Lung (tissue), 12 donors: ENCODE measurements around the gene NBL1. TPM values are rescaled to one million over a fixed set of nuclear protein-coding genes. Genes with fewer than 3 reads are reported as not detected.

ENCODE experiments used
- ATAC-seq: fragments of 200-7000 bp; cut with Tn5 transposase; one replicate; pipeline ENCODE4 v1.9.1; 2020; ENCODE audit warnings: moderate number of reproducible peaks; ENCODE audit not compliant: insufficient read depth, low FRiP score
- DNase-seq, 3 donors: peaks; one replicate each; pipeline ENCODE4 v3.0.0-alpha.2; 2013 to 2017
- H3K27ac ChIP-seq, 2 donors: one replicate each; pipeline ENCODE4 v1.5.1; 2013; ENCODE audit warnings: mild to moderate bottlenecking in 2 of 2, moderate library complexity in 2 of 2, control low read depth in 1 of 2, inconsistent platforms in 1 of 2, low read depth in 1 of 2, low read length in 1 of 2
- H3K27me3 ChIP-seq, 3 donors: one replicate each; pipeline ENCODE4 v1.5.1; 2013; ENCODE audit warnings: low read length in 2 of 3; ENCODE audit not compliant: control insufficient read depth in 3 of 3, insufficient read depth in 3 of 3
- H3K36me3 ChIP-seq, 4 donors: one replicate each; pipeline ENCODE4 v1.5.1; 2013; ENCODE audit warnings: low read length in 4 of 4, mild to moderate bottlenecking in 1 of 4, moderate library complexity in 1 of 4; ENCODE audit not compliant: control insufficient read depth in 4 of 4, insufficient read depth in 4 of 4
- H3K4me1 ChIP-seq, 5 donors: one replicate each; pipeline ENCODE4 v1.5.1; 2013; ENCODE audit warnings: low read length in 5 of 5, mild to moderate bottlenecking in 2 of 5, moderate library complexity in 1 of 5; ENCODE audit not compliant: control insufficient read depth in 5 of 5, insufficient read depth in 5 of 5
- H3K4me3 ChIP-seq: one replicate; pipeline ENCODE4 v1.5.1; 2013; ENCODE audit warnings: mild to moderate bottlenecking, control low read depth, moderate library complexity
- H3K9ac ChIP-seq, 2 donors: one replicate each; pipeline ENCODE4 v1.5.1; 2013; ENCODE audit warnings: low read length in 2 of 2, control low read depth in 1 of 2; ENCODE audit not compliant: insufficient read depth in 1 of 2
- H3K9me3 ChIP-seq, 4 donors: one replicate each; pipeline ENCODE4 v1.5.1; 2013; ENCODE audit warnings: low read length in 3 of 4, mild to moderate bottlenecking in 1 of 4, moderate library complexity in 1 of 4; ENCODE audit not compliant: control insufficient read depth in 4 of 4, insufficient read depth in 3 of 4
- WGBS, 2 donors: extraction: QIAGEN DNeasy Blood & Tissue Kit; methylation state at CpG; one replicate each; pipeline ENCODE4 v1.1.7; 2013; 5-methylcytosine and 5-hydroxymethylcytosine counted together
- polyA plus RNA-seq, 2 donors: library from polyadenylated mRNA; stranded (reverse); fragments of 200-250 nt; gene quantifications; one replicate each; pipeline ENCODE4 v1.2.1, GENCODE V29; 2013
- total RNA-seq, 2 donors: library from RNA; depleted of rRNA in 1 of 2; stranded (reverse); fragments of >200 nt in 1 of 2; gene quantifications; one replicate each; pipeline ENCODE4 v1.2.1, GENCODE V29; 2014 to 2021
- TF ChIP-seq, protein P1 (sequence below): IDR thresholded peaks from 2 replicates; pipeline ENCODE4 v1.5.1; 2012; ENCODE audit warnings: mild to moderate bottlenecking; ENCODE audit errors: control extremely low read depth, extremely low read depth
- donor health status: control.
- donor health status: control.
- donor health status: Bipolar disorder and iron deficiency.
- donor health status: healthy.
- donor health status: DM: yes; HTN: yes; CAD: no.

The NBL1 gene
- total and polyA plus RNA-seq, 4 donors, result 48.0 to 133 (median 104) TPM

DNA sequence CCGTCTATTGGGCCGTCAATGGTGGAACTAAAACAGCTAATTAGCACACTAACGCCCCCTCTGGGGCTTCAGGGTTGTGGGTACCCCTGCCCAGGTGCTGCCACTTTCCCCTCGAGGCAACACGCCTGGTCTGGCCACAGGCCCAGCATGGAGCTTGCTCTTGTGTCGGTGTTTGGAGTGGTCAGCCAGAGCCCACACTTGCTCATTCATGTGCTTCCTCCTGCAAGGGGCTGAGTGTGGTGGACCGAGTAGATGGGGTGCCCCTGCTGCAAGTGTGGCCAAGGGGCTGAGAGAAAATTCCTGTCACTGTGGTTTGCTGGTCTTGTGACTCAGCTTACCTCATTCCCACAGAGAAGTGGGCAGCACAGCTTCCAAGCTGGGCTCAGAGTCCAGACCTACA is 46.2 kb downstream of the NBL1 start:
- Histone ChIP-seq H3K9me3 (peaks cover 0 to 14% (median 2%) of the 10 kb centered on the region in 4 donors), H3K9ac (no peak overlapping the region), H3K4me3 (no peak overlapping the region), H3K27me3 (no peaks in the 10 kb centered on the region), H3K36me3 (peaks cover 0 to 26% (median 0%) of the 10 kb centered on the region in 4 donors), H3K4me1 (no peaks in the 10 kb centered on the region), H3K27ac (no peak overlapping the region)
- no peak for DNase-seq
- 89% methylated on average over 7 of the region's 7 CpGs for WGBS, 2 donors
- ATAC-seq, result no peak
- TF ChIP-seq, protein P1, sequence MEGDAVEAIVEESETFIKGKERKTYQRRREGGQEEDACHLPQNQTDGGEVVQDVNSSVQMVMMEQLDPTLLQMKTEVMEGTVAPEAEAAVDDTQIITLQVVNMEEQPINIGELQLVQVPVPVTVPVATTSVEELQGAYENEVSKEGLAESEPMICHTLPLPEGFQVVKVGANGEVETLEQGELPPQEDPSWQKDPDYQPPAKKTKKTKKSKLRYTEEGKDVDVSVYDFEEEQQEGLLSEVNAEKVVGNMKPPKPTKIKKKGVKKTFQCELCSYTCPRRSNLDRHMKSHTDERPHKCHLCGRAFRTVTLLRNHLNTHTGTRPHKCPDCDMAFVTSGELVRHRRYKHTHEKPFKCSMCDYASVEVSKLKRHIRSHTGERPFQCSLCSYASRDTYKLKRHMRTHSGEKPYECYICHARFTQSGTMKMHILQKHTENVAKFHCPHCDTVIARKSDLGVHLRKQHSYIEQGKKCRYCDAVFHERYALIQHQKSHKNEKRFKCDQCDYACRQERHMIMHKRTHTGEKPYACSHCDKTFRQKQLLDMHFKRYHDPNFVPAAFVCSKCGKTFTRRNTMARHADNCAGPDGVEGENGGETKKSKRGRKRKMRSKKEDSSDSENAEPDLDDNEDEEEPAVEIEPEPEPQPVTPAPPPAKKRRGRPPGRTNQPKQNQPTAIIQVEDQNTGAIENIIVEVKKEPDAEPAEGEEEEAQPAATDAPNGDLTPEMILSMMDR, result no peak

DNA sequence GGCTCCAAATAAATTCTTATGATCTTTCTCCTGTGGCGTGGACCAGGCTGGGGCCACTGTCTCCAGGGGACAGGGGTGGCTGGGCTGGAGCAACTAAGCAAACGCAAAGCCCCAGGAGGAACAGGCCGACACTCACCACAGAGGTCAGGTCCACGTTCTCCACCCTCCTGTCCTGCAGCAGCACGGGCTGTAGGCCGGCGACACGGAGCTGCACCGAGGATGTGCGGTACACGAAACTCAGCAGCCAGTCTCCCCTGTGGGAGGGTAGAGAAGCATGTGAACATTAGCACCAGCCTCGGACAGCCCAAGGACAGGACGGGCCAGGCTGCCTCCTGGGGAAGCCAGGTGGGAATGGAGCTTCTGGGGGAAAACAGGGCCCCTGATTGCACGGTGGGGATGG is 50.2 kb downstream of the NBL1 start:
- peaks cover 0 to 24% (median 0%) of the 10 kb centered on the region in 4 donors for H3K36me3 ChIP-seq

DNA sequence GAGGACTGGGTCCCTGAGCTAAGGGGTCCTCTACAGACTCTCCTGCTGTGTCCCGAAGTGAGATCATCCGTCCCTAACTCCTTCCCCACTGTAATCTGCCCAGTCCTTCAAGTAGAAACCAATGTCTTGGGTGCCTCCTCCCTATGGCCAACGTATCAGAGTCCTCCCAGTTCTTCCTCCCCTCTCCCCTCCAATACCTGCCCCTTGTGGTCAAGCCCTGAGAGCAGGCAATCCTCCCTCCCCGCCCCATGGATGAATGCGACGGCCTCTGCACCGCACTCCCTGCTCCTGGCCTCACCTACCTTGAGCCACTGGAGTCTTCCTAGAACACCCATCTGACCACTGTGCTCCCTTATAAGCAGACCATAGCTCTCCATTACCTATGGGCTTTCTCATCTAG is 51.7 kb downstream of the NBL1 start:
- ATAC-seq (no peak), DNase-seq (no peak)
- Histone ChIP-seq H3K4me1 (no peaks in the 10 kb centered on the region), H3K9me3 (no peaks in the 10 kb centered on the region), H3K27ac (no peak overlapping the region), H3K9ac (no peak overlapping the region), H3K36me3 (peaks cover 0 to 25% (median 0%) of the 10 kb centered on the region in 4 donors), H3K4me3 (no peak overlapping the region), H3K27me3 (no peaks in the 10 kb centered on the region)
- 90% methylated on average over 7 of the region's 7 CpGs for WGBS, 2 donors
- TF ChIP-seq, protein P1, result no peak

More for the DNA sequence above, 50.2 kb downstream of the NBL1 start:
- DNase-seq (no peak), ATAC-seq (no peak)
- no peaks in the 10 kb centered on the region for H3K27me3 ChIP-seq
- no peaks in the 10 kb centered on the region for H3K4me1 ChIP-seq
- TF ChIP-seq, protein P1, result no peak
- H3K27ac ChIP-seq, result no peak overlapping the region
- peaks cover 0 to 4% (median 0%) of the 10 kb centered on the region in 4 donors for H3K9me3 ChIP-seq
- H3K4me3 ChIP-seq, result no peak overlapping the region
- no peak overlapping the region for H3K9ac ChIP-seq
- 86 to 89% methylated on average over 14 of the region's 14 CpGs for WGBS, 2 donors

DNA sequence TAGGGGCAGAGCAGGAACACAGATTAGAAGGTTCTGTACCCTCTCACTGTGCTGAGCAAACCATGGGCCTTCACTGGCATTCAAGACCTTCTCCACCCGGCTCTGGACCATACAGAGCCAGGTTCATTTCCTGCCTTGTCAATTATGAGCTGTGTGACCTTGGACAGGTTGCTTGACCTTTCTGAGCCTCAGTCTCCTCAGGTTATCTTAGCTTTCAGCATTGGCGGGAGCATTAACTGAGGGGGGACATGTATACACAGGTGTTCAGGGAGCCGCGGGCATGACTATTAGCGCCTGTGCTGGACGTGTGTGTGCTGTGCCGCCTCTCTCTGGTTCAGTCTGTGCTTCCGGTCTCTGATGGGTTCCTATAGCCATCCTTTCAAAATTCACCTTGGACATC is 52.7 kb downstream of the NBL1 start:
- TF ChIP-seq, protein P1, result no peak
- no peaks in the 10 kb centered on the region for H3K4me1 ChIP-seq
- H3K27ac ChIP-seq, result no peak overlapping the region
- H3K4me3 ChIP-seq, result no peak overlapping the region
- no peaks in the 10 kb centered on the region for H3K27me3 ChIP-seq
- no peak overlapping the region for H3K9ac ChIP-seq
- H3K36me3 ChIP-seq, result peaks cover 0 to 21% (median 0%) of the 10 kb centered on the region in 4 donors
- no peaks in the 10 kb centered on the region for H3K9me3 ChIP-seq
- WGBS, 2 donors, result 94 to 99% methylated on average over 8 of the region's 8 CpGs
- DNase-seq (no peak), ATAC-seq (no peak)
